Body of pancreas (tissue), 4 donors: ENCODE measurements around the gene PTPRD.

Experiments
- POLR2A ChIP-seq, 3 donors: fragments of 450-650 bp; IDR thresholded peaks; one replicate each; pipeline ENCODE4 v1.6.1; 2016; ENCODE audit warnings: antibody characterized with exemption in 3 of 3, mild to moderate bottlenecking in 2 of 3
- TF ChIP-seq, protein P1 (sequence below), 7 experiments: fragments of 450-650 bp in 4 of 7; fragments of 200-600 bp in 3 of 7; sonication (generic) in 3 of 7; IDR thresholded peaks; one replicate each; pipeline ENCODE4 v1.5.1; 2016 to 2019; ENCODE audit warnings: antibody characterized with exemption in 7 of 7

DNA sequence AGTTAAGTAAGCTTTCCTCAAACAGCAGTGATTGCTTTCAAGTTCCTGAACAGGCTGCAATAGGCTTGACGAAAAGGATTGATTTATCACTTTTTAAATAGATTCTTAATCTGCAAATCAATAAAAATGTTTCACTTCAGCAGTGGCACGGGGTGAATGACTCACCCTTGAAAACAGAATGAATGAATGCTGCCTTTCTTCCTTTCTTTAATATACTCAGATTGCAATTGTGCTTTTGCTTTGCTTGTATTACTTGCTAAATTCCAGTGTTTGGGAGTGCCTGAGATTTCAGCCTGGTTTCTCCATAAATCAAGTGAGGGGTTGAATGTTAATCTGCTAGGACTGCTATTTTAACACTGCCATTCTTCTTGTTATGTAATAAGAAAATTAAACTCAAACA, 1293.8 kb downstream of the PTPRD start:
- TF ChIP-seq, protein P1, sequence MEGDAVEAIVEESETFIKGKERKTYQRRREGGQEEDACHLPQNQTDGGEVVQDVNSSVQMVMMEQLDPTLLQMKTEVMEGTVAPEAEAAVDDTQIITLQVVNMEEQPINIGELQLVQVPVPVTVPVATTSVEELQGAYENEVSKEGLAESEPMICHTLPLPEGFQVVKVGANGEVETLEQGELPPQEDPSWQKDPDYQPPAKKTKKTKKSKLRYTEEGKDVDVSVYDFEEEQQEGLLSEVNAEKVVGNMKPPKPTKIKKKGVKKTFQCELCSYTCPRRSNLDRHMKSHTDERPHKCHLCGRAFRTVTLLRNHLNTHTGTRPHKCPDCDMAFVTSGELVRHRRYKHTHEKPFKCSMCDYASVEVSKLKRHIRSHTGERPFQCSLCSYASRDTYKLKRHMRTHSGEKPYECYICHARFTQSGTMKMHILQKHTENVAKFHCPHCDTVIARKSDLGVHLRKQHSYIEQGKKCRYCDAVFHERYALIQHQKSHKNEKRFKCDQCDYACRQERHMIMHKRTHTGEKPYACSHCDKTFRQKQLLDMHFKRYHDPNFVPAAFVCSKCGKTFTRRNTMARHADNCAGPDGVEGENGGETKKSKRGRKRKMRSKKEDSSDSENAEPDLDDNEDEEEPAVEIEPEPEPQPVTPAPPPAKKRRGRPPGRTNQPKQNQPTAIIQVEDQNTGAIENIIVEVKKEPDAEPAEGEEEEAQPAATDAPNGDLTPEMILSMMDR (IDR thresholded peaks at IDR 0.05), result no peak
- no peak for TF ChIP-seq POLR2A (IDR thresholded peaks at IDR 0.05)
